Measurements from ENCODE around the gene MEMO1. TPM values are rescaled to one million over a fixed set of nuclear protein-coding genes. Genes with fewer than 3 reads are reported as not detected.

Gene MEMO1
- total and polyA plus RNA-seq, 9 of the 15 experiments (the other 6 are each of a cell fraction or from before 2014, with no cell fraction given): 22.1 to 87.7 (median 61.2) TPM

GRCh38 chr2:32039447-32040219 lies 28.8 kb upstream of the MEMO1 start, which contains the start of gene DPY30 (continued):
- TF ChIP-seq CREB5 (CRISPR knock-in tag; IDR thresholded peaks at IDR 0.05) (no peak), USF2 (CRISPR knock-in tag; IDR thresholded peaks at IDR 0.05) (no peak), ETS2 (tag; IDR thresholded peaks at IDR 0.05; ENCODE audit: borderline replicate concordance, poor library complexity, severe bottlenecking) (no peak), ZBTB40 (IDR thresholded peaks at IDR 0.05) (peak; percentile 38; the same call in 1 of the 2 replicates), ZBTB40 (CRISPR knock-in tag; IDR thresholded peaks at IDR 0.05) (no peak), ARID1B (IDR thresholded peaks at IDR 0.05) (no peak), ZNF586 (CRISPR knock-in tag; conservative IDR thresholded peaks at IDR 0.05) (no peak), GATAD2A (IDR thresholded peaks at IDR 0.05) (no peak), SREBF1 (IDR thresholded peaks at IDR 0.05; ENCODE audit: borderline replicate concordance, low read depth, low read length) (no peak), PHB (CRISPR knock-in tag; IDR thresholded peaks at IDR 0.05) (0 out of 2 replicates have a peak, but pooled peaks have one; percentile 72), ZNF398 (CRISPR knock-in tag; IDR thresholded peaks at IDR 0.05) (no peak), USF1 (CRISPR knock-in tag; IDR thresholded peaks at IDR 0.05) (0 out of 2 replicates have a peak, but pooled peaks have one; percentile 19)
